ENCODE results near the gene RCCD1. TPM values are rescaled to one million over a fixed set of nuclear protein-coding genes. Genes with fewer than 3 reads are reported as not detected.

Gene RCCD1
- total and polyA plus RNA-seq, 9 of the 15 experiments (the other 6 are each of a cell fraction or from before 2014, with no cell fraction given) = 11.1 to 51.4 (median 24.7) TPM

GRCh38 chr15:90930861-90931574 lies 23.7 kb upstream of the RCCD1 start (continued):
- TF ChIP-seq TAF1 (IDR thresholded peaks at IDR 0.05; ENCODE audit: control insufficient read depth, extremely low read depth, insufficient read depth, low read length, severe bottlenecking) = peak; percentile 31
- peak; percentile 24 for TF ChIP-seq CHD1 (IDR thresholded peaks at IDR 0.05; ENCODE audit: low read length)
- TF ChIP-seq MXI1 (IDR thresholded peaks at IDR 0.05; ENCODE audit: low read depth, low read length) = no peak
- 0 out of 2 replicates have a peak, but pooled peaks have one; percentile 43 for TF ChIP-seq ZNF324 (CRISPR knock-in tag; IDR thresholded peaks at IDR 0.05)
- TF ChIP-seq YY1 (IDR thresholded peaks at IDR 0.05; ENCODE audit: borderline replicate concordance in 1 of 3, control insufficient read depth in 1 of 3, extremely low read depth in 1 of 3, insufficient read depth in 3 of 3, insufficient read length in 1 of 3, insufficient replicate concordance in 2 of 3, low read depth in 1 of 3, low read length in 2 of 3) = peak in 2 of 3 experiments; percentile 23 to 80
- TF ChIP-seq ZNF75A (CRISPR knock-in tag; IDR thresholded peaks at IDR 0.05) = no peak
- TF ChIP-seq, protein P1, sequence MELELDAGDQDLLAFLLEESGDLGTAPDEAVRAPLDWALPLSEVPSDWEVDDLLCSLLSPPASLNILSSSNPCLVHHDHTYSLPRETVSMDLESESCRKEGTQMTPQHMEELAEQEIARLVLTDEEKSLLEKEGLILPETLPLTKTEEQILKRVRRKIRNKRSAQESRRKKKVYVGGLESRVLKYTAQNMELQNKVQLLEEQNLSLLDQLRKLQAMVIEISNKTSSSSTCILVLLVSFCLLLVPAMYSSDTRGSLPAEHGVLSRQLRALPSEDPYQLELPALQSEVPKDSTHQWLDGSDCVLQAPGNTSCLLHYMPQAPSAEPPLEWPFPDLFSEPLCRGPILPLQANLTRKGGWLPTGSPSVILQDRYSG (tag; conservative IDR thresholded peaks at IDR 0.05; ENCODE audit: low read depth) = 0 out of 2 replicates have a peak, but pooled peaks have one; percentile 35
- TF ChIP-seq ZNF592 (IDR thresholded peaks at IDR 0.05) = 0 out of 2 replicates have a peak, but pooled peaks have one; percentile 29
- TF ChIP-seq FOXJ2 (tag; IDR thresholded peaks at IDR 0.05) = 0 out of 2 replicates have a peak, but pooled peaks have one; percentile 10
- 0 out of 4 replicates have a peak, but pooled peaks of 1 of the 2 experiments have one; percentile 13 for TF ChIP-seq MAZ (CRISPR knock-in tag; conservative IDR thresholded peaks at IDR 0.05 in 1 of 2, IDR thresholded peaks at IDR 0.05 in 1 of 2)
- no peak for TF ChIP-seq EP300 (IDR thresholded peaks at IDR 0.05; ENCODE audit: low read length)
- no peak for TF ChIP-seq ZBTB8A (IDR thresholded peaks at IDR 0.05; ENCODE audit: partially characterized antibody)

Measured in K562 (cell line).